ENCODE results near the gene ARPP21. TPM values are rescaled to one million over a fixed set of nuclear protein-coding genes. Genes with fewer than 3 reads are reported as not detected.

The ARPP21 gene
- total RNA-seq, 4 donors from 2014 or later: 58.7 to 93.8 (median 67.5) TPM

- Histone ChIP-seq H3K9me3 (no peaks in the 10 kb centered on the region), H3K4me1 (peaks cover 58 to 78% of the 10 kb centered on the region in 2 donors), H3K36me3 (no peaks in the 10 kb centered on the region), H3K27ac (peak overlapping the region; percentile 50 to 94 (median 90)), H3K27me3 (no peaks in the 10 kb centered on the region), H3K4me3 (no peak overlapping the region)
- TF ChIP-seq CTCF (IDR thresholded peaks at IDR 0.05 in 4 of 5, conservative IDR thresholded peaks at IDR 0.05 in 1 of 5) (no peak), POLR2A (IDR thresholded peaks at IDR 0.05) (no peak)
- DNase-seq: no peak
- in situ Hi-C loops (cut with MboI; ENCODE audit: low sequenced_read_pairs in 4 of 4): no loop called here
- intact Hi-C loops (cut with DNase I; ENCODE audit: low total_unique reads): no loop called here
- ATAC-seq: no peak
These were observed 12.5 kb downstream of the ARPP21 start for GRCh38 chr3:35651851-35652250.

GRCh38 chr3:35653347-35653746, 14.0 kb downstream of the ARPP21 start:
- no peaks in the 10 kb centered on the region for H3K27me3 ChIP-seq
- TF ChIP-seq POLR2A (IDR thresholded peaks at IDR 0.05) (no peak), CTCF (IDR thresholded peaks at IDR 0.05 in 4 of 5, conservative IDR thresholded peaks at IDR 0.05 in 1 of 5) (no peak)
- ATAC-seq: no peak
- no peak overlapping the region for H3K4me3 ChIP-seq
- H3K4me1 ChIP-seq: peaks cover 52 to 71% of the 10 kb centered on the region in 2 donors
- in situ Hi-C loops (cut with MboI; ENCODE audit: low sequenced_read_pairs in 4 of 4) (no loop called here), intact Hi-C loops (cut with DNase I; ENCODE audit: low total_unique reads) (no loop called here)
- H3K27ac ChIP-seq: peak overlapping the region; percentile 50 to 94 (median 90)
- no peak for DNase-seq
- H3K36me3 ChIP-seq: no peaks in the 10 kb centered on the region
- no peaks in the 10 kb centered on the region for H3K9me3 ChIP-seq

GRCh38 chr3:35654476-35654875, 15.2 kb downstream of the ARPP21 start:
- peak in 1 of 2 donors; percentile 7 for DNase-seq
- no peaks in the 10 kb centered on the region for H3K36me3 ChIP-seq
- peaks cover 53 to 71% of the 10 kb centered on the region in 2 donors for H3K4me1 ChIP-seq
- intact Hi-C loops (cut with DNase I; ENCODE audit: low total_unique reads): no loop called here
- H3K4me3 ChIP-seq: peak overlapping the region in 1 of 4 donors; percentile 23
- peak overlapping the region; percentile 50 to 94 (median 90) for H3K27ac ChIP-seq
- no peak for ATAC-seq
- H3K27me3 ChIP-seq: no peaks in the 10 kb centered on the region
- no peaks in the 10 kb centered on the region for H3K9me3 ChIP-seq
- in situ Hi-C loops (cut with MboI; ENCODE audit: low sequenced_read_pairs in 4 of 4): no loop called here
- TF ChIP-seq CTCF (IDR thresholded peaks at IDR 0.05 in 4 of 5, conservative IDR thresholded peaks at IDR 0.05 in 1 of 5) (no peak), POLR2A (IDR thresholded peaks at IDR 0.05) (no peak)

GRCh38 chr3:35658686-35659085, 19.4 kb downstream of the ARPP21 start:
- Histone ChIP-seq H3K36me3 (no peaks in the 10 kb centered on the region), H3K4me3 (no peak overlapping the region), H3K9me3 (no peaks in the 10 kb centered on the region), H3K27ac (peak overlapping the region; percentile 81 to 95 (median 94)), H3K27me3 (no peaks in the 10 kb centered on the region), H3K4me1 (peaks cover 69 to 74% of the 10 kb centered on the region in 2 donors)
- in situ Hi-C loops (cut with MboI; ENCODE audit: low sequenced_read_pairs in 4 of 4): no loop called here
- intact Hi-C loops (cut with DNase I; ENCODE audit: low total_unique reads): no loop called here
- TF ChIP-seq POLR2A (IDR thresholded peaks at IDR 0.05) (no peak), CTCF (IDR thresholded peaks at IDR 0.05 in 4 of 5, conservative IDR thresholded peaks at IDR 0.05 in 1 of 5) (no peak)
- DNase-seq: no peak
- ATAC-seq: no peak

GRCh38 chr3:35659768-35660167, 20.4 kb downstream of the ARPP21 start:
- DNase-seq: peak; percentile 68 to 76
- Histone ChIP-seq H3K36me3 (no peaks in the 10 kb centered on the region), H3K4me1 (peaks cover 61 to 63% of the 10 kb centered on the region in 2 donors), H3K27me3 (no peaks in the 10 kb centered on the region), H3K27ac (peak overlapping the region; percentile 81 to 95 (median 94)), H3K9me3 (no peaks in the 10 kb centered on the region), H3K4me3 (no peak overlapping the region)
- ATAC-seq: peak; percentile 25 to 55
- TF ChIP-seq CTCF (IDR thresholded peaks at IDR 0.05 in 4 of 5, conservative IDR thresholded peaks at IDR 0.05 in 1 of 5) (no peak), POLR2A (IDR thresholded peaks at IDR 0.05) (no peak)
- in situ Hi-C loops (cut with MboI; ENCODE audit: low sequenced_read_pairs in 4 of 4) (no loop called here), intact Hi-C loops (cut with DNase I; ENCODE audit: low total_unique reads) (no loop called here)

All from gastrocnemius medialis (tissue), 4 donors.